Inferior parietal cortex (tissue), 1 donor: ENCODE results near the gene SGCD.

Experiments used
- DNase-seq: peaks from one replicate; pipeline ENCODE4 v3.0.0-alpha.2; 2016; ENCODE audit errors: extremely low spot score

Gene SGCD

GRCh38 chr5:156459812-156460385 is 132.9 kb downstream of the SGCD start:
- no peak for DNase-seq

GRCh38 chr5:156460471-156460870 is 133.5 kb downstream of the SGCD start:
- DNase-seq = no peak

GRCh38 chr5:156466871-156467270 is 139.9 kb downstream of the SGCD start:
- DNase-seq = no peak

- peak; percentile 22 for DNase-seq
Measured at GRCh38 chr5:156469636-156470035, 142.7 kb downstream of the SGCD start.

- no peak for DNase-seq
Measured at GRCh38 chr5:156471893-156472292, 144.9 kb downstream of the SGCD start.

- DNase-seq = peak; percentile 15
Measured at GRCh38 chr5:156473269-156473908, 146.4 kb downstream of the SGCD start.

- peak; percentile 68 for DNase-seq
Measured at GRCh38 chr5:156474251-156474650, 147.3 kb downstream of the SGCD start.

- peak; percentile 21 for DNase-seq
Measured at GRCh38 chr5:156475182-156476157, 148.5 kb downstream of the SGCD start.

GRCh38 chr5:156476158-156476551 is 149.2 kb downstream of the SGCD start:
- no peak for DNase-seq

GRCh38 chr5:156476678-156477077 is 149.7 kb downstream of the SGCD start:
- peak; percentile 43 for DNase-seq

GRCh38 chr5:156477196-156477595 is 150.2 kb downstream of the SGCD start:
- DNase-seq = no peak

GRCh38 chr5:156479849-156480248 is 152.9 kb downstream of the SGCD start:
- no peak for DNase-seq

GRCh38 chr5:156481741-156482140 is 154.8 kb downstream of the SGCD start:
- no peak for DNase-seq

- DNase-seq = no peak
Measured at GRCh38 chr5:156482818-156483217, 155.9 kb downstream of the SGCD start.

GRCh38 chr5:156486394-156487238 is 159.7 kb downstream of the SGCD start:
- no peak for DNase-seq

- no peak for DNase-seq
Measured at GRCh38 chr5:156491766-156492165, 164.8 kb downstream of the SGCD start.

- DNase-seq = no peak
Measured at GRCh38 chr5:156496291-156496690, 169.3 kb downstream of the SGCD start.

GRCh38 chr5:156497804-156498208 is 170.8 kb downstream of the SGCD start:
- DNase-seq = peak; percentile 51

GRCh38 chr5:156498226-156498980 is 171.4 kb downstream of the SGCD start:
- no peak for DNase-seq

GRCh38 chr5:156500755-156501154 is 173.8 kb downstream of the SGCD start:
- no peak for DNase-seq

- DNase-seq = no peak
Measured at GRCh38 chr5:156505101-156505500, 178.1 kb downstream of the SGCD start.
